DND-41 (cell line): ENCODE results near the gene SLC16A12.

Experiments
- ATAC-seq: fragments of 200-7000 bp; cut with Tn5 transposase; 3 replicates; pipeline ENCODE4 v1.9.1; 2021; ENCODE audit warnings: low read depth; ENCODE audit not compliant: insufficient read depth
- DNase-seq: peaks from one replicate; pipeline ENCODE4 v3.0.0-alpha.2; 2020
- H2AFZ ChIP-seq: 2 replicates; pipeline ENCODE4 v1.6.0; 2012; ENCODE audit warnings: low read depth, low read length
- H3K27ac ChIP-seq: 2 replicates; pipeline ENCODE4 v1.5.1; 2012; ENCODE audit warnings: low read length, inconsistent platforms
- H3K27me3 ChIP-seq: fragments of 200-600 bp; sonication (generic); 2 replicates; pipeline ENCODE4 v1.6.0; 2012; ENCODE audit warnings: low read length, mild to moderate bottlenecking, inconsistent platforms; ENCODE audit not compliant: insufficient read depth, poor library complexity
- H3K36me3 ChIP-seq: 2 replicates; pipeline ENCODE4 v1.5.1; 2012; ENCODE audit warnings: low read length, inconsistent platforms; ENCODE audit not compliant: insufficient read depth
- H3K4me1 ChIP-seq: 2 replicates; pipeline ENCODE4 v1.5.1; 2012; ENCODE audit warnings: mild to moderate bottlenecking, low read length; ENCODE audit not compliant: insufficient read depth
- H3K4me2 ChIP-seq: 2 replicates; pipeline ENCODE4 v1.6.0; 2012; ENCODE audit warnings: mild to moderate bottlenecking, moderate library complexity, low read length, inconsistent platforms; ENCODE audit not compliant: insufficient read depth
- H3K4me3 ChIP-seq, 2 experiments: fragments of 200-600 bp in 1 of 2; shearing (Covaris generic) in 1 of 2; 2 replicates each; pipeline ENCODE4 v1.5.1; 2012 to 2016; ENCODE audit warnings: inconsistent platforms in 2 of 2, low read length in 2 of 2, mild to moderate bottlenecking in 2 of 2, low read depth in 1 of 2, moderate library complexity in 1 of 2
- H3K79me2 ChIP-seq: 2 replicates; pipeline ENCODE4 v1.6.0; 2012; ENCODE audit warnings: low read length, inconsistent platforms; ENCODE audit not compliant: insufficient read depth
- H3K9ac ChIP-seq: 2 replicates; pipeline ENCODE4 v1.6.0; 2012; ENCODE audit warnings: low read depth, mild to moderate bottlenecking, inconsistent platforms, low read length, moderate library complexity
- H3K9me3 ChIP-seq: 2 replicates; pipeline ENCODE4 v1.5.1; 2012; ENCODE audit warnings: low read length, moderate library complexity, mild to moderate bottlenecking, inconsistent platforms; ENCODE audit not compliant: insufficient read depth, severe bottlenecking
- H4K20me1 ChIP-seq: 2 replicates; pipeline ENCODE4 v1.6.0; 2012; ENCODE audit warnings: low read length; ENCODE audit not compliant: insufficient read depth
- EZH2 ChIP-seq: IDR thresholded peaks from 3 replicates; pipeline ENCODE4 v1.6.1; 2012; ENCODE audit warnings: borderline replicate concordance, low read depth, mild to moderate bottlenecking, moderate library complexity, low read length, inconsistent platforms; ENCODE audit not compliant: severe bottlenecking
- TF ChIP-seq, protein P1 (sequence below): IDR thresholded peaks from 2 replicates; pipeline ENCODE4 v1.5.1; 2012; ENCODE audit warnings: borderline replicate concordance, low read length, moderate library complexity, mild to moderate bottlenecking; ENCODE audit not compliant: poor library complexity, severe bottlenecking; ENCODE audit errors: extremely low read depth

SLC16A12 gene

DNA sequence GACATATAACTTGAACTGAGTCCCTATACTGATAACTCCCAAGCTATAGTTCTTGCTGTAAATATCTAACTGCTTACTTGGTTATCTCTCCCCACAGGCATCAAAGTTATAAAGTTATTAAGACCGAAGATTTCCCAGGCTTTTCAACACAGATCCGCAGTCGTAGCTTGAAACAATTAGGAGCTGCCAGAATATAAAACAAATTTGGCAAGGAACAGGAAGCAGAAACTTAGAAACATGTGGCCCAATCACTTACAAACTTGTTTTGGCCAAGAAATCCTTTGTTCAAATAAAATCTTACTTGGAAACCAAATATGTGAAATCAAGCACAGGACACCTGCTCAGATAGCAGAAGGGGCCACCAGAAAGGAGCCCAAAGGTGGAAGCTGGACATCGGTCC is 9.0 kb downstream of the SLC16A12 start:
- Histone ChIP-seq H3K9me3 (no peaks in the 10 kb centered on the region), H3K79me2 (no peaks in the 10 kb centered on the region), H3K4me3 (no peak overlapping the region), H3K4me2 (no peak overlapping the region), H4K20me1 (no peaks in the 10 kb centered on the region), H3K9ac (no peak overlapping the region), H3K27me3 (peaks cover 16% of the 10 kb centered on the region), H3K4me1 (no peaks in the 10 kb centered on the region), H2AFZ (no peak overlapping the region), H3K27ac (no peak overlapping the region), H3K36me3 (no peaks in the 10 kb centered on the region)
- no peak for TF ChIP-seq EZH2
- TF ChIP-seq, protein P1, sequence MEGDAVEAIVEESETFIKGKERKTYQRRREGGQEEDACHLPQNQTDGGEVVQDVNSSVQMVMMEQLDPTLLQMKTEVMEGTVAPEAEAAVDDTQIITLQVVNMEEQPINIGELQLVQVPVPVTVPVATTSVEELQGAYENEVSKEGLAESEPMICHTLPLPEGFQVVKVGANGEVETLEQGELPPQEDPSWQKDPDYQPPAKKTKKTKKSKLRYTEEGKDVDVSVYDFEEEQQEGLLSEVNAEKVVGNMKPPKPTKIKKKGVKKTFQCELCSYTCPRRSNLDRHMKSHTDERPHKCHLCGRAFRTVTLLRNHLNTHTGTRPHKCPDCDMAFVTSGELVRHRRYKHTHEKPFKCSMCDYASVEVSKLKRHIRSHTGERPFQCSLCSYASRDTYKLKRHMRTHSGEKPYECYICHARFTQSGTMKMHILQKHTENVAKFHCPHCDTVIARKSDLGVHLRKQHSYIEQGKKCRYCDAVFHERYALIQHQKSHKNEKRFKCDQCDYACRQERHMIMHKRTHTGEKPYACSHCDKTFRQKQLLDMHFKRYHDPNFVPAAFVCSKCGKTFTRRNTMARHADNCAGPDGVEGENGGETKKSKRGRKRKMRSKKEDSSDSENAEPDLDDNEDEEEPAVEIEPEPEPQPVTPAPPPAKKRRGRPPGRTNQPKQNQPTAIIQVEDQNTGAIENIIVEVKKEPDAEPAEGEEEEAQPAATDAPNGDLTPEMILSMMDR: no peak
- ATAC-seq (no peak), DNase-seq (no peak)

DNA sequence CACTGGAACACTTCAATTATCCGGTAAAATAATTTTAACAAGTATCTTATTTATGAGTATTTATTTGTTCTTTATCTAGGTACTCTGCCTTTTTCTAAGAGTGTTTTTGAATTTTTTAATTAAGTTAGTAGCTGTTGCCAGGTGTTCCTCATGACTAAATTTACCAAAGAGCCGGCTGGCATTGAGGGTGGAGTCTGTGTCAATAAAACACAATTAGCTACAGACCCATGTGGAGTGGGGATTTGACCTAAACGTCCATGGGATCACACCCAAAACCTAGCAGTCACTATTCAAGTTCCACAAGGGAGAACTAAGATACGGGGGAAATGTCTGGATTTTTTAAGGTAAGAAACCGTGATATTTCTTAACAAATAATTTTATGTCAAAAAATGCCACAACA is 9.8 kb downstream of the SLC16A12 start:
- Histone ChIP-seq H3K4me1 (no peaks in the 10 kb centered on the region), H3K4me2 (no peak overlapping the region), H3K4me3 (no peak overlapping the region), H2AFZ (no peak overlapping the region), H3K79me2 (no peaks in the 10 kb centered on the region), H4K20me1 (no peaks in the 10 kb centered on the region), H3K9me3 (no peaks in the 10 kb centered on the region), H3K9ac (no peak overlapping the region), H3K27ac (no peak overlapping the region), H3K36me3 (no peaks in the 10 kb centered on the region), H3K27me3 (peaks cover 21% of the 10 kb centered on the region)
- DNase-seq: no peak
- TF ChIP-seq, protein P1: no peak
- TF ChIP-seq EZH2: no peak
- no peak for ATAC-seq

DNA sequence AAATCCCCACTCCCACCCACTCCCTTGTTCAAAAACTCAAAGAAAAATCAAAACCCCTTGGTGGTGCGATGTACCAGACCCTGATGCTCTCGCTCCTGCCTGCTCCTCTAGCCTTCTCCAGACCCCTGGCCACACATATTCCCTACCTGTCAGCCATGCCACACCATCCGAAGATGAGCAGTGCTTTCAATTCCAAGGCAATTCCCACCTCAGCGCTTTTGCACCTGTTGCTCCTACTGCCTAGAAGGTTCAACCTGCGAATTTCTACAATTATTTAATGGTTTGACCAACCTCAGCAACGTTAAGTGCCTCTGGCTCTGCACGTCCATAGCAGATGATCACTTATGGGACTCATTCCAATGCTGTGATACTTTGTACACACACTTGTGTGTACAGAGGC is 11.1 kb downstream of the SLC16A12 start:
- Histone ChIP-seq H3K4me3 (no peak overlapping the region), H3K9me3 (no peaks in the 10 kb centered on the region), H3K27ac (no peak overlapping the region), H3K27me3 (peaks cover 21% of the 10 kb centered on the region), H3K36me3 (no peaks in the 10 kb centered on the region), H3K4me2 (no peak overlapping the region), H3K9ac (no peak overlapping the region), H2AFZ (no peak overlapping the region), H4K20me1 (no peaks in the 10 kb centered on the region), H3K79me2 (no peaks in the 10 kb centered on the region), H3K4me1 (no peaks in the 10 kb centered on the region)
- TF ChIP-seq, protein P1: no peak
- no peak for TF ChIP-seq EZH2
- ATAC-seq (no peak), DNase-seq (no peak)

DNA sequence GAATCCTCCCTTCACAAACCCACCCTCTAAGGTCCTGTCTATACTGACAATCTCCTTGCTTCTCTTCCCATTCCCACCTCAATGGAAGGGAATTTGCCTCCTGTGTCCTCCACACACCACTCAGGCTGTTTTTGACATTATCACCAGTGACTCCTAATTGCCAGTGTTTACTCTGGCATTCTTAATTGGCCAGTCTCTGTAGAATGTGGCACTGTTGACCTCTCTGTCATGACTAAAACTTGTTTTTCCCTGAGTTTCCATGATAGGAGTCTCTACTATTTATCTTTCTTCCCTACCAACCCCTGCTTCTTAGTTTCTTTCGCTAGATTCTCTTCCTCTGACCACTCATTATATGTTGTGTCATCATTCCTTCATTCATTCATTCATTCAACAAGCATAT is 12.1 kb downstream of the SLC16A12 start:
- Histone ChIP-seq H3K4me2 (no peak overlapping the region), H3K36me3 (no peaks in the 10 kb centered on the region)

More for the DNA sequence above, 12.1 kb downstream of the SLC16A12 start:
- no peaks in the 10 kb centered on the region for H4K20me1 ChIP-seq
- no peaks in the 10 kb centered on the region for H3K9me3 ChIP-seq
- ATAC-seq: no peak
- peaks cover 24% of the 10 kb centered on the region for H3K27me3 ChIP-seq
- no peaks in the 10 kb centered on the region for H3K4me1 ChIP-seq
- DNase-seq: no peak
- no peak overlapping the region for H2AFZ ChIP-seq
- no peak overlapping the region for H3K9ac ChIP-seq
- no peak overlapping the region for H3K4me3 ChIP-seq
- H3K27ac ChIP-seq: no peak overlapping the region
- H3K79me2 ChIP-seq: no peaks in the 10 kb centered on the region
- TF ChIP-seq EZH2: no peak
- TF ChIP-seq, protein P1: no peak
